SKM-1 (cell line): ENCODE data around the gene AAMDC.

Experiments used
- DNase-seq: peaks from one replicate; lab custom pipeline; 2025; ENCODE audit not compliant: unreplicated experiment; lab: John Stamatoyannopoulos, UW

Gene AAMDC

GRCh38 chr11:77820565-77821348 lies at the start of gene AAMDC, which contains the start of gene RSF1:
TSS of gene AAMDC (plus strand) at chr11:77821144. CDS start at chr11:77842497, 21,353 bp downstream.
TSS of gene RSF1 (minus strand) at chr11:77820722. CDS start at chr11:77820714, 8 bp downstream.
- peak; percentile 94 for DNase-seq

DNA sequence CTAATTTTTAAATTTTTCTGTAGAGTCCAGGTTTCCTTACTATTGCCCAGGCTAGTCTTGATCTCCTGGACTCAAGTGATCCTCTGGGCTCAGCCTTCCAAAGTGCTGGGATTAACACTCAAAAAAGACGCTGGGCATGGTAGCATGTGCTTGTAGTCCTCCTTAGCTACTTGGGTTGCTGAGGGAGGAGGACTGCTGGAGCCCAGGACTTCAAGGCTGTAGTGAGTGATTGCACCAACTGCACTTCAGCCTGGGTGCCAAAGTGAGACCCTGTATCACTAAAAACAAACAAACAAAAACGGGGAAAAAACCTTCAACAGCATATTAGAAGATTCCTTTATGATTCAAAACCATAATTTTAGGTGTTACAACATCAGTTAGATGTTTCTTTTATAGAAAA lies 45.0 kb upstream of the AAMDC start:
- DNase-seq = no peak

DNA sequence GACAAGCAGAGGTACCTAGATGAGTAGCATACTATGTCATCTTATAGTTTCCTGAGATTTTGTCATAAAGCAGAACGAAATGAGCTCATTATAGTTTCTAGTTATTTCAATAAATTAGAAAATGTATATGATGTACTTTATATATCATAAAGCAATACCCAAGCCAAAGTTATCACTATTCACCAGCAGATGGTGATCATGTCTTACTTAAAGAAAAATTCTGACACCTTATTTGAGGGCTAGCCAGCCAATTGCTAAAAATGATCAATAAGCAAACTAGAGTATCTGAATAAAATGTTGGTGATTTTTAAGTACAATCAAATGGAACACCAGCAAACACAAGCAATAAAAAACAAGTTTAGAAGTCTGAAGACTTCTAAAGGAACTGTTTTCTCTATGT lies 44.5 kb upstream of the AAMDC start:
- DNase-seq = no peak

DNA sequence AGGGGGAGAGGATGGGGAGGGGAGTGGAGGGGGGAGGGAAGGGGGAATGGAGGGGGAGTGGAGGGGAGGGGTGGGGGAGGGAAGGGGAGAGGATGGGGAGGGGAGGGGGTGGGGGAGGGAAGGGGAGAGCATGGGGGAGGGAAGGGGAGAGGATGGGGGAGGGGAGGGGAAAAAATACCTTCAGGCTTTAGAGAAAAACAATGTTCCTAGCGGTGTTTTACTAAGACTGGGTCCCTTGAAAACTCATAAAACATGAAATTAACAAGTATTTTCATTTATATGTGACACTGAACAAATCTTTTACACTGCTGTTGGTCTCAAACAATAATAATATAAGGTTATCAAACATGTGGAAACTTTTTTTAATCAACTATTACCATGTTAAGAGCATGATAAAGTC lies 42.8 kb upstream of the AAMDC start:
- no peak for DNase-seq

DNA sequence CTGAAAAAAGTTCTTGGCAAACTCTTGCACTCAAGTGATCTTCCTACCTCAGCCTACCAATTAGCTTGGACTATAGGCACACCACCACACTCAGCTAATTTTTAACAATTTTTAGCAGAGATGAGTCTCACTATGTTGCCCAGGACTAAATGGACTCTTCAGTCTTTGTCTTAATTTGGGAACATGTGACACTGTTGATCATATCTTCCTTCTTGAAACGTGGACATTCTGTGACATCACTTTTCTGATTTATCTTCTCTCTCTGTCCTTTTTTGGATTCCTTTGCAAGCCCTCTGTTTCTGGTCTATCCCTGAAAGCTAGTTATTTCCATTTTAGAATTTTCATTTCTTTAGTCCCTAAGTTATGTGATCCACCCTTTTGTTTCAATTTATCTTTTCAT lies 42.4 kb upstream of the AAMDC start:
- DNase-seq = no peak

- no peak for DNase-seq
Measured at GRCh38 chr11:77779935-77780334, 41.0 kb upstream of the AAMDC start.

- no peak for DNase-seq
Measured at GRCh38 chr11:77783025-77783424, 37.9 kb upstream of the AAMDC start.

- DNase-seq = no peak
Measured at GRCh38 chr11:77784572-77784971, 36.4 kb upstream of the AAMDC start.

GRCh38 chr11:77789061-77789730 lies 31.7 kb upstream of the AAMDC start:
- DNase-seq = no peak

DNA sequence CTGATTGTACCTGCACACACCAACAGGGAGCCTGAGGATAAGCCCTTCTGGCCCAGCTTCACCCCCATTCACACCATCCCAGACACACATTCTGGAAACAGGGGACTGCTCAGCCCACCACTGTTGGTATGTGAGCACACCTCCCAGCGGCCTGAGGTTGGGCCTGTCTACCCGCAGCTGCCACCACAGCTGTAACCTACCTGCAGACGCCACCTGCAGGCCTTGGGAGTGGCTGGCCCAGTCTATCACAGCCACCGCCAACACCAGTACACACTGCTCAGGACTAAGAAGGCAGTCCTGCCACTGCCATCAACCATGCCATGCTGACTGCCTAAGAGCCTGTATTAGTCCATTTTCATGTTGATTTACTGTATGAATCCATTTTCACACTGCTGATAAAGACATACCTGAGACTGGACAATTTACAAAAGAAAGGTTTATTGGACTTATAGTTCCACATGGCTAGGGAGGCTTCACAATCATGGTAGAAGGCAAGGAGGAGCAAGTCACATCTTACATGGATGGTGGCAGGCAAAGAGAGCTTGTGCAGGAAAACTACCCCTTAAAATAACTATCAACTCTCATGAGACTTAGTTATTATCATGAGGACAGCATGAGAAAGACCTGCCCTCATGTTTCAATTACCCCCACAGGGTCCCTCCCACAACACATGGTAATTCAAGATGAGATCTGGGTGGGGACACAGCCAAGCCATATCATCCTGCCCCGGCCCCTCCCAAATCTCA lies 31.0 kb upstream of the AAMDC start:
- DNase-seq = no peak

DNA sequence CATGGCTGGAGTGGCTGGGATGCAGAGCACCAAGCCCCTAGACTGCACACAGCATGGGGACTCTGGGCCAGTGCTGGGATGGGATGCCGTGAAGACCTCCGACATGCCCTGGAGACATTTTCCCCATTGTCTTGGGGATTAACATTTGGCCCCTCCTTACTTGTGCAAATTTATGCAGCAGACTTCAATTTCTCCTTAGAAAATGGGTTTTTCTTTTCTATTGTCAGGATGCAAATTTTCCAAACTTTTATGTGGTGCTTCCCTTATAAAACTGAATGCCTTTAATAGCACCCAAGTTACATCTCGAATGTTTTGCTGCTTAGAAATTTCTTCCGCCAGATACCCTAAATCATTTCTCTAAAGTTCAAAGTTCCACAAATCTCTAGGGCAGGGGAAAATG lies 29.6 kb upstream of the AAMDC start:
- DNase-seq = no peak

DNA sequence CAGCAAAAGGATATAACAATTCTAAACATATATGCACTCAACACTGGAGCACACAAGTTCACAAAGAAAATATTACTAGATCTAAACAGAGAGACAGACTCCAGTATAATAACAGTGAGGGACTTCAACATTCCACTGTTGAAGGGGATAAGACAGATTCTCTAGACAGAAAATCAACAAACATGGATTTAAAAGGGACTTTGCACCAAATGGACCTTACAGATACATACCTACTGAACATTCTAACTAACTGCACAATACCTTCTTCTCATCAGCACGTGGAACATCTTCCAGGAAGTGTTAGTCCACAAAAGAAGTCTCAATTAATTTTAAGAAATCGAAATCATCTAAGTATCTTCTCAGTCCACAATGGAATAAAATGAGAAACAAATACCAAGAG lies 27.0 kb upstream of the AAMDC start:
- DNase-seq = no peak

DNA sequence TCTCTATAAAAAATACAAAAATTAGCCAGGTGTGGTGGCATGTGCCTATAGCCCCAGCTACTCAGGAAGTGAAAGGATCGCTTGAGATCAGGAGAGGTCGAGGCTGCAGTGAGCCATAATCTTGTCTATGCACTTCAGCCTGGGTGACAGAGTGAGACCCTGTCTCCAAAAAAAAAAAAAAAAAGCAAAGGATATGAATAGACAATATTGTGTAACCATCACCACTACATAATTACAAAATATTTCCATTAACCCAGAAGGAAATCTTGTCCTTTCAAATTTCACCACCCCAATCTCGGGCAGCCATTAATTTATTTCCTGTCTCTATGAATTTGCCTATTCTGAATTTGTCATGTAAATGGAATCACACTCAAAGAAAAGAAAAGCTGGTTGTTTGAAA lies 21.6 kb upstream of the AAMDC start:
- DNase-seq = no peak

GRCh38 chr11:77800449-77800848 lies 20.5 kb upstream of the AAMDC start:
- no peak for DNase-seq

DNA sequence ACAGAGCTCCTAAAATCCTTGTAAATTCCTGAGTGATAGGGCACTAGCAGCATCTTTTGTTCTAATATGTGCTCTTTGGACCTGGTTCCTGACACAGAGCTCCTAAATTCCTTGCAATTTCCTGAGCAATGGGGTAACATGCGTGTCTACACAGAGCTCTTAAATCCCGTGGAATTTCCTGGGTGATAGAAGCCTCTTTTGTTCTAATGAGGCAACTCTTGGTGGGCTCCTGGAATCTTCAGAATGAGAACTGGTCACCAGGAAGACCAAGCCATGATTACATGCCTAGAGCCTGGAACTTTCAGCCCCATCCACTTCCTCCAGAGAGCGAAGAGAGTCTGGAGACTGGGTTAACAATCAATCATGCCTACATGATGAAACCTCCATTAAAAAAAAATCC lies 19.5 kb upstream of the AAMDC start:
- no peak for DNase-seq

- DNase-seq = no peak
Measured at GRCh38 chr11:77806415-77806814, 14.5 kb upstream of the AAMDC start.

GRCh38 chr11:77806993-77807392 lies 14.0 kb upstream of the AAMDC start:
- DNase-seq = no peak

DNA sequence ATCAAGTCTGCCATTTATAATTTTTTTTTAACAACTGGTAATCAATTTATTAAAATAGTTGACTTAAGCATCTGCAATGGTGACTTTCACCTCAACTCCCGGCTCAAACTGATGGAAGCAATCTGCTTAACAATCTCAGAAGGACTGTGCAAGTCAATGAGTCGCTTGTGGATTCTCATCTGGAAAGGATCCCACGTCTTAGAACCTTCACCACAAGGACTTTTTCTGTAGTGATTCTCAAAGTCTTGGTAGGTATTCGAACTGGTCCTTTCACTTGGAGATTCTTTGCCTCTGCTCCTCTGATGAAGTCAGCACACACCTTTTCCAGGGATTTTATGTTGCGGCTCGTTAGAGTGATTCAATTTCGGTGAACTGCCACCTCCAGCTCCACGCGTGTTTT lies 7.7 kb upstream of the AAMDC start:
- DNase-seq = no peak

DNA sequence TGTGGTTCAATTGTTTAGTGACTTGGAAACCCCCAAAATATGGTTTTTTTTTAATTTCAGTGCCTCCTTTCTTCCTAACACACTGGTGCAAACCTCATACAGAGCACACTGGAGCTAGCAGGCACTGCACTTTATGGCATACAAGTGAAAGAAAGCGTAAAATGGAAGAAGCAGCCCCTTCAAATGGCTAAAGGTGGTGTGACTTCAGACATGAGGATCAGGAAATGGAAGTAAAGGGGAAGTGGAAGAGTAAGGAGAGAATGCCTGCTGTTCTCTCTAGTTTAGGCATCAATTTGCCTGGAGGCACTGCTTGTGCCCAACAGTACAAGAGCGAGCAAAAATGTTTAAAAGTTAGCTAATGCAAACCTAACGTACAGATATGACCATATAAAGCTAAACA lies 6.1 kb upstream of the AAMDC start:
- DNase-seq = no peak

- no peak for DNase-seq
Measured at GRCh38 chr11:77815459-77815858, 5.5 kb upstream of the AAMDC start.

DNA sequence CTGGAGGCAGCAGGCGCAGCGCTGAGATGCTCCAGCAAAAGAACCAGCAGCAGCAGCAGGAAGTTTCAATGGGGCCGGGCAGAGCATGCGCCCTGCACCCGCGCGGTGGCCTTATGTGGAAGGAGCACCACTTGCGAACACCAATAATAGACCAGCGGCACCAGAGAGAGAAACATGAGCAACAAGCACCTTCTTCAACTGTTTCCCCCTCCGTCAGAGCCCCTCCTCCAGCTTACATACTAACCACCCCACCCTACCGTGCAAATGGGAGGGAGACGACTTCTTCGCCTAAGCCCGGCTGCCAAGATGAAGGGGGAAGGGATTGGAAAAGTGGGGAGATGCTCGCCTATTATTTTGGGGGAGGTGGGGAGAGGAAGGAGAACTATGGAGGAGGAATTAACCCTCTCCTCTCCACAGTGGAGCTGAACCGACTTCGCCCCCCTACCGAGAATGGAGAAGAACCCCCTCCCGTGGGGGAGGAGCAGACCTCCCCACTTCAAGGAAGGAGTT lies 1.5 kb upstream of the AAMDC start:
- peak; percentile 67 for DNase-seq
